Mesenchymal stem cell (in vitro differentiated cells and primary cell): ENCODE data around the gene GOLGA3.
A peak's percentile ranks its signal among the peaks of the same experiment; 100 is the strongest.

ENCODE experiments used
- DNase-seq: peaks from one replicate; pipeline ENCODE4 v3.0.0-alpha.2; 2013
- H2AFZ ChIP-seq: one replicate; pipeline ENCODE4 v1.6.1; 2013; ENCODE audit warnings: low read depth, mild to moderate bottlenecking, control low read depth, inconsistent platforms, low read length, moderate library complexity
- H2AK5ac ChIP-seq: 2 replicates; pipeline ENCODE4 v1.6.1; 2013; ENCODE audit warnings: low read length, moderate library complexity, mild to moderate bottlenecking, inconsistent platforms; ENCODE audit not compliant: severe bottlenecking
- H2BK120ac ChIP-seq: one replicate; pipeline ENCODE4 v1.6.1; 2013; ENCODE audit warnings: low read depth, mild to moderate bottlenecking, inconsistent platforms, low read length, moderate library complexity
- H2BK12ac ChIP-seq, 2 experiments: one replicate each; pipeline ENCODE4 v1.6.1; 2013; ENCODE audit warnings: inconsistent platforms in 2 of 2, low read length in 2 of 2, mild to moderate bottlenecking in 2 of 2, moderate library complexity in 2 of 2, control low read depth in 1 of 2
- H2BK15ac ChIP-seq: one replicate; pipeline ENCODE4 v1.6.1; 2013; ENCODE audit warnings: mild to moderate bottlenecking, low read depth, inconsistent platforms; ENCODE audit not compliant: poor library complexity, severe bottlenecking
- H2BK5ac ChIP-seq: 2 replicates; pipeline ENCODE4 v1.6.1; 2013; ENCODE audit warnings: low read depth, mild to moderate bottlenecking, low read length, control low read depth, inconsistent platforms; ENCODE audit not compliant: poor library complexity, severe bottlenecking
- H3K14ac ChIP-seq, 2 experiments: one replicate each; pipeline ENCODE4 v1.6.1; 2013; ENCODE audit warnings: inconsistent platforms in 2 of 2, low read length in 2 of 2, control low read depth in 1 of 2, mild to moderate bottlenecking in 1 of 2, moderate library complexity in 1 of 2
- H3K18ac ChIP-seq, 2 experiments: one replicate each; pipeline ENCODE4 v1.6.1; 2013; ENCODE audit warnings: inconsistent platforms in 2 of 2, low read length in 2 of 2, control low read depth in 1 of 2, low read depth in 1 of 2, mild to moderate bottlenecking in 1 of 2
- H3K23ac ChIP-seq, 2 experiments: one replicate each; pipeline ENCODE4 v1.6.1; 2013; ENCODE audit warnings: inconsistent platforms in 2 of 2, low read length in 2 of 2, mild to moderate bottlenecking in 2 of 2, moderate library complexity in 2 of 2, control low read depth in 1 of 2
- H3K27ac ChIP-seq: 2 replicates; pipeline ENCODE4 v1.5.1; 2013; ENCODE audit warnings: mild to moderate bottlenecking, moderate library complexity, low read length, control low read depth, inconsistent platforms; ENCODE audit not compliant: poor library complexity, severe bottlenecking
- H3K27me3 ChIP-seq, 2 experiments: 2 replicates each; pipeline versions ENCODE4 v1.6.1 to v1.7.0; 2013; ENCODE audit warnings: low read length in 2 of 2, mild to moderate bottlenecking in 2 of 2, moderate library complexity in 2 of 2, control low read depth in 1 of 2, inconsistent platforms in 1 of 2; ENCODE audit not compliant: control insufficient read depth in 1 of 2, insufficient read depth in 1 of 2
- H3K36me3 ChIP-seq, 2 experiments: 2 replicates each; pipeline versions ENCODE4 v1.6.1 to v1.7.0; 2013; ENCODE audit warnings: low read length in 2 of 2, control low read depth in 1 of 2, inconsistent platforms in 1 of 2, low read depth in 1 of 2, mild to moderate bottlenecking in 1 of 2; ENCODE audit not compliant: insufficient read depth in 2 of 2, control insufficient read depth in 1 of 2
- H3K4ac ChIP-seq, 2 experiments: one replicate each; pipeline ENCODE4 v1.6.1; 2013; ENCODE audit warnings: inconsistent platforms in 2 of 2, low read length in 2 of 2, mild to moderate bottlenecking in 2 of 2, moderate library complexity in 2 of 2, control low read depth in 1 of 2, low read depth in 1 of 2
- H3K4me1 ChIP-seq: 2 replicates; pipeline ENCODE4 v1.6.1; 2013; ENCODE audit warnings: low read depth, low read length, control low read depth; ENCODE audit not compliant: control insufficient read depth, insufficient read depth
- H3K4me2 ChIP-seq: 2 replicates; pipeline ENCODE4 v1.6.1; 2013; ENCODE audit warnings: low read length, mild to moderate bottlenecking, inconsistent platforms; ENCODE audit not compliant: poor library complexity, severe bottlenecking
- H3K4me3 ChIP-seq, 2 experiments: 2 replicates each; pipeline versions ENCODE4 v1.5.1 to v1.7.0; 2013; ENCODE audit warnings: low read length in 2 of 2, mild to moderate bottlenecking in 2 of 2, control low read depth in 1 of 2, low read depth in 1 of 2; ENCODE audit not compliant: insufficient read depth in 1 of 2
- H3K79me1 ChIP-seq: replicated peaks from 2 replicates; pipeline ENCODE4 v1.6.1; 2013; ENCODE audit warnings: mild to moderate bottlenecking, control low read depth, low read length, inconsistent platforms; ENCODE audit not compliant: poor library complexity, severe bottlenecking
- H3K9ac ChIP-seq: 2 replicates; pipeline ENCODE4 v1.7.0; 2013; ENCODE audit warnings: mild to moderate bottlenecking, low read length, moderate library complexity
- H3K9me3 ChIP-seq: 2 replicates; pipeline ENCODE4 v1.7.0; 2013; ENCODE audit warnings: mild to moderate bottlenecking, low read length; ENCODE audit not compliant: control insufficient read depth
- H4K8ac ChIP-seq: one replicate; pipeline ENCODE4 v1.6.1; 2013; ENCODE audit warnings: inconsistent platforms, mild to moderate bottlenecking, low read length, moderate library complexity
- H4K91ac ChIP-seq: one replicate; pipeline ENCODE4 v1.6.1; 2013; ENCODE audit warnings: mild to moderate bottlenecking, low read length, inconsistent platforms
- WGBS: methylation state at CpG from one replicate; pipeline ENCODE4 v1.1.7; 2013; ENCODE audit warnings: mixed read lengths; 5-methylcytosine and 5-hydroxymethylcytosine counted together

Gene GOLGA3

DNA sequence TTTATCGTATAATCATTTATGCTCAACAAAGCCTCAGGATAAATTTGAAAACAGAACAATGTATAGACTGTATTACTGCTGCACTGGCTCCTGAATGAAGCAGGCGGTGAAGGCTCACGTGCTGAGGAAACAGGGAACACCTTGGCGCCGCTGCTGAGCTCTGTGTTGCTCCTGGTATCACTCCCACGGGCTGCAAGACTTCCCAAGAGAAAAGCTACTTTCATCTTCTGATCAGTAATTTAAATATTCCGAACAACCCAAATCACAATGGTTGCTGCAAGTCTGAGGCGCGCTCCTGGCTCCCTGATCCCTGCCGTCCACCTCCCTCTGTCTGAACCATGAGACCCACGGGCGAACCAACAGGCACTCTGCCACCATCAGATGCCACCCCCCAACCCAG lies 102.3 kb downstream of the GOLGA3 start:
- Histone ChIP-seq H3K18ac (no peak overlapping the region), H2BK120ac (no peak overlapping the region), H3K4me2 (no peak overlapping the region), H3K36me3 (peaks cover 82 to 88% of the 10 kb centered on the region in 2 experiments), H3K4ac (no peak overlapping the region), H3K14ac (no peak overlapping the region), H3K9ac (no peak overlapping the region), H3K4me1 (no peaks in the 10 kb centered on the region), H4K91ac (no peak overlapping the region), H2BK12ac (no peak overlapping the region), H3K4me3 (no peak overlapping the region), H2BK5ac (no peak overlapping the region), H3K23ac (no peak overlapping the region), H3K27me3 (no peaks in the 10 kb centered on the region), H2BK15ac (no peak overlapping the region), H3K27ac (no peak overlapping the region), H3K79me1 (peaks cover 30% of the 10 kb centered on the region), H3K9me3 (no peaks in the 10 kb centered on the region), H2AFZ (no peak overlapping the region), H4K8ac (no peak overlapping the region), H2AK5ac (no peak overlapping the region)
- WGBS = 91% methylated on average over 12 of the region's 12 CpGs
- no peak for DNase-seq

DNA sequence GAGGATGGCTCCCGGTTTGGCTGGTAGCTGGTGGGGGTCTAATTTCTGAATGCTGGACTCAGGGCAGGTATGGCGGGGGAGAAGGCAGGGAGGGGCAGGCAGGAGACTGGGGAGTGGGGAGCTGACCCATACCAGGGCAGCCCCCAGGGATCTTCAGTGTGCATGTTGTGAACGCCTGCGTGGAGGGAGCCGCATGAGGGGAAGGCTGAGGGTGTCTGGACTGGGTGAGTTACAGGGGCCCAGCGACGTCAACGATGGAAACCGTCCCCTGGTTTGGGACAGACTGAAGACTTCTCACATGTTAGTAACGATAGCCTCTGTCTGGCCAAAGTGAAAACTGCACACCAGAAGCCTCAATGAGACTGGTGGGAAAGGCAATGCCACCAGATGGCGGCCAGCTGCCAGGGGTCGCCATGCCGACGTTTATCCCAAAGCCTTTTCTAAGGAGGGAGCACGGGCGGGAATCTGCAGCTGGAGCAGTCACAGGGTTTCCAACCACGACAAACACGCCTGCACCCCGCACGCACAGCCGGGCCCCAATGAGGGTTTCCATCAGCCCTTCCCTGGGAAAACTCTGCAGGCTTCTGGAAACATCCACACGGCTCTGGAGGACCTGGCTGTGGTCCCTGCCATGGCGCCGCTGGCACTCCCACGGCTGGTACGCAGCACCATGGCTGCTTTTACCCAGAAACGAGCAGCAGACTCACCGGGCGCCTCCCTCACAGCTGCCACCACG lies 104.0 kb downstream of the GOLGA3 start:
- peaks cover 35% of the 10 kb centered on the region for H3K79me1 ChIP-seq
- H3K18ac ChIP-seq = no peak overlapping the region
- H2BK12ac ChIP-seq = no peak overlapping the region
- H2AFZ ChIP-seq = no peak overlapping the region
- H3K4ac ChIP-seq = no peak overlapping the region
- H3K4me3 ChIP-seq = no peak overlapping the region
- DNase-seq = no peak
- no peak overlapping the region for H4K91ac ChIP-seq
- H3K36me3 ChIP-seq = peaks cover 84 to 87% of the 10 kb centered on the region in 2 experiments
- no peak overlapping the region for H3K9ac ChIP-seq
- no peak overlapping the region for H3K14ac ChIP-seq
- no peak overlapping the region for H2BK5ac ChIP-seq
- H2AK5ac ChIP-seq = no peak overlapping the region
- no peak overlapping the region for H2BK15ac ChIP-seq
- no peaks in the 10 kb centered on the region for H3K27me3 ChIP-seq
- H2BK120ac ChIP-seq = no peak overlapping the region
- H3K4me1 ChIP-seq = no peaks in the 10 kb centered on the region
- H3K23ac ChIP-seq = no peak overlapping the region
- no peak overlapping the region for H3K27ac ChIP-seq
- H3K9me3 ChIP-seq = no peaks in the 10 kb centered on the region
- no peak overlapping the region for H3K4me2 ChIP-seq
- WGBS = 95% methylated on average over 30 of the region's 30 CpGs
- peak overlapping the region; percentile 61 for H4K8ac ChIP-seq

DNA sequence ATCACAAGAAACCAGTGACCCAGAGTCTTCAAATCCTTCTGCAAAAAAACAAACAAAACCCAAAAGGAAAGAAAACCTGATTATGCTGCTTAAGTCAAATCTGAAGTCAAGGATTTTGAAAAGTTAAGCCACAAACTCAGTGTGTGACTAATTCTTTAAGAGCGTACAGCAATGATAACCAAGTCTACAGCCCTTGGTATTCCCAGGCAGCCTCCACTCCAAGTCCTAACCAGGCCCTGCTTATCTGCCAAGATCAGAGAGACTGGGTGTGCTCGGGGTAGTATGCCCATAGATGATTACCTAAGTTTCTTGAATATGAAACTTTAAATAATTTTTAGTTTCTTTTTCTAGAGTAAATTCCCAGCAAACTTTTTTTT lies 104.9 kb downstream of the GOLGA3 start:
- no peak overlapping the region for H3K18ac ChIP-seq
- 88% methylated on average over 1 of the region's 2 CpGs for WGBS
- no peak overlapping the region for H2BK120ac ChIP-seq

DNA sequence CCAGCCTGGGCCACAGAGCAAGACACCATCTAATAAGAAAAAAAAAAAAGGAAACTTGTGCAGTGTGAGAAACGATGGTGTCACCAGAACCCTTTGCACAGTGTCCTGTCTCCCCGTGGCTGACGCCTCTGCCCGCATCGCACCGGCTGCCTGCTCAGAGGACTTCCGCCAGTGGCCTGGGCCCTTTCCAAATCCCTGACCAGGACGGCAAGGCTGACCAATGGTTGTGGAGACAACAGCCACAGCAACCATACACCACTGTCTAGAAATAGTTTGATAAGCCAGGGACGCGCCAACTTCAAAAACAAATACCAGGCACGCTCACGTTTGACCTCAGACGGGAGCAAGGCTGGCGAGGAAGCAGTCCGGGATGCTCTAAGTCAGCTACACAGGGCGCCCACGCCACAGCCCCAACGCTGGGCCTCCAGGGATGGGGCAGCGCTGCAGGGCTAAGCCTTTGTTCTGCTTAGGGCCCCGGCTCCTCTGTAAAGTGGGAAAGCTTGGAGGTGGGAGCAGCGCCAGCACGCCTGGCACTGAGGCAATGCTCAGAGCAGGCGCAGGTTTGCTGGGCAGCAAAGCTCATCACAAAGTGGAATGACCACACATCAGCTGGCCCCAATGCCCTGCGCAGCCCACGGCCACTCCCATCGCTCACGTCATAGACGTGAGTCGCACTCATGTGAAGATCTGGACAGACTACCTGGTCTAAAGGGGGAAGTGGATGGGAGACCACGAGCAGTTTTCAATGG lies 105.5 kb downstream of the GOLGA3 start:
- H2AK5ac ChIP-seq = no peak overlapping the region
- peaks cover 87 to 89% of the 10 kb centered on the region in 2 experiments for H3K36me3 ChIP-seq
- H3K4ac ChIP-seq = no peak overlapping the region
- no peak overlapping the region for H4K91ac ChIP-seq
- H3K27ac ChIP-seq = no peak overlapping the region
- no peaks in the 10 kb centered on the region for H3K9me3 ChIP-seq
- no peak overlapping the region for H3K4me3 ChIP-seq
- H2BK5ac ChIP-seq = no peak overlapping the region
- no peak overlapping the region for H3K23ac ChIP-seq
- H3K14ac ChIP-seq = no peak overlapping the region
- H3K4me2 ChIP-seq = no peak overlapping the region
- DNase-seq = no peak
- WGBS = 98% methylated on average over 29 of the region's 30 CpGs
- H2BK120ac ChIP-seq = no peak overlapping the region
- H3K27me3 ChIP-seq = no peaks in the 10 kb centered on the region
- H3K9ac ChIP-seq = no peak overlapping the region
- H3K79me1 ChIP-seq = peaks cover 29% of the 10 kb centered on the region
- H4K8ac ChIP-seq = no peak overlapping the region
- no peak overlapping the region for H3K18ac ChIP-seq
- H3K4me1 ChIP-seq = no peaks in the 10 kb centered on the region
- H2BK15ac ChIP-seq = no peak overlapping the region
- no peak overlapping the region for H2BK12ac ChIP-seq
- H2AFZ ChIP-seq = no peak overlapping the region

More for the DNA sequence above, 104.9 kb downstream of the GOLGA3 start:
- Histone ChIP-seq H4K91ac (no peak overlapping the region), H2BK15ac (no peak overlapping the region), H3K27ac (no peak overlapping the region), H3K4me1 (no peaks in the 10 kb centered on the region), H3K9ac (no peak overlapping the region), H3K79me1 (peaks cover 34% of the 10 kb centered on the region), H3K27me3 (no peaks in the 10 kb centered on the region), H3K9me3 (no peaks in the 10 kb centered on the region), H4K8ac (no peak overlapping the region), H2BK5ac (no peak overlapping the region), H2AFZ (no peak overlapping the region), H3K23ac (no peak overlapping the region), H3K4me2 (no peak overlapping the region), H2BK12ac (no peak overlapping the region), H3K36me3 (peaks cover 88 to 93% of the 10 kb centered on the region in 2 experiments), H3K4ac (no peak overlapping the region), H3K14ac (no peak overlapping the region), H3K4me3 (no peak overlapping the region), H2AK5ac (no peak overlapping the region)
- no peak for DNase-seq
